Neural progenitor cell (in vitro differentiated cells): ENCODE results near the gene KLK3. TPM values are rescaled to one million over a fixed set of nuclear protein-coding genes. Genes with fewer than 3 reads are reported as not detected.

Experiments
- DNase-seq: peaks from one replicate; pipeline ENCODE4 v3.0.0-alpha.2; 2016; ENCODE audit warnings: low spot score
- H2AFZ ChIP-seq: fragments of 200-600 bp; sonication (generic); replicated peaks from 2 replicates; pipeline ENCODE4 v1.6.1; 2016; ENCODE audit warnings: antibody characterized with exemption
- H3F3A ChIP-seq: fragments of 200-600 bp; sonication (generic); 2 replicates; pipeline ENCODE4 v1.6.1; 2016; ENCODE audit warnings: antibody characterized with exemption, low read depth
- H3K27ac ChIP-seq: fragments of 200-600 bp; sonication (generic); 2 replicates; pipeline ENCODE4 v1.5.1; 2016; ENCODE audit warnings: mild to moderate bottlenecking
- H3K27me3 ChIP-seq: fragments of 200-600 bp; sonication (generic); 2 replicates; pipeline ENCODE4 v1.6.1; 2016; ENCODE audit warnings: mild to moderate bottlenecking, moderate library complexity
- H3K36me3 ChIP-seq: fragments of 200-600 bp; sonication (generic); 2 replicates; pipeline ENCODE4 v1.5.1; 2016
- H3K4me1 ChIP-seq: fragments of 200-600 bp; sonication (generic); 2 replicates; pipeline ENCODE4 v1.6.1; 2016; ENCODE audit warnings: mixed run types
- H3K4me2 ChIP-seq: fragments of 200-600 bp; sonication (generic); 2 replicates; pipeline ENCODE4 v1.6.1; 2016
- H3K4me3 ChIP-seq: fragments of 200-600 bp; sonication (generic); 2 replicates; pipeline ENCODE4 v1.5.1; 2016
- H3K79me2 ChIP-seq: fragments of 200-600 bp; sonication (generic); 2 replicates; pipeline ENCODE4 v1.6.1; 2016; ENCODE audit warnings: low read depth
- H3K9ac ChIP-seq: fragments of 200-600 bp; sonication (generic); 2 replicates; pipeline ENCODE4 v1.6.1; 2016
- H3K9me3 ChIP-seq: fragments of 200-600 bp; sonication (generic); 2 replicates; pipeline ENCODE4 v1.5.1; 2016; ENCODE audit warnings: low read depth
- H4K20me1 ChIP-seq: fragments of 200-600 bp; sonication (generic); 2 replicates; pipeline ENCODE4 v1.6.1; 2016; ENCODE audit warnings: low read depth
- H3K27ac Mint-ChIP-seq: 3 replicates; pipeline ENCODE4 v1.8.0; 2021; ENCODE audit warnings: mixed read lengths
- H3K27me3 Mint-ChIP-seq: 2 replicates; pipeline ENCODE4 v1.8.0; 2022; ENCODE audit warnings: low read depth, mild to moderate bottlenecking, inconsistent platforms, moderate library complexity, mixed read lengths; ENCODE audit not compliant: insufficient read depth
- H3K36me3 Mint-ChIP-seq: 3 replicates; pipeline ENCODE4 v1.8.0; 2021; ENCODE audit warnings: mixed read lengths
- H3K4me1 Mint-ChIP-seq: 3 replicates; pipeline ENCODE4 v1.8.0; 2021; ENCODE audit warnings: mixed read lengths
- H3K4me3 Mint-ChIP-seq: 3 replicates; pipeline ENCODE4 v1.8.0; 2021; ENCODE audit warnings: mild to moderate bottlenecking, moderate library complexity, mixed read lengths
- H3K9me3 Mint-ChIP-seq: 3 replicates; pipeline ENCODE4 v1.8.0; 2020; ENCODE audit warnings: mixed read lengths
- EZH2 ChIP-seq: fragments of 200-600 bp; sonication (generic); IDR thresholded peaks from 2 replicates; pipeline ENCODE4 v1.6.1; 2017; ENCODE audit warnings: antibody characterized with exemption, mild to moderate bottlenecking, moderate library complexity
- EZH2phosphoT487 ChIP-seq: fragments of 200-600 bp; sonication (generic); IDR thresholded peaks from 2 replicates; pipeline ENCODE4 v1.6.1; 2017; ENCODE audit warnings: antibody characterized with exemption
- total RNA-seq: library from RNA; depleted of rRNA; stranded (reverse); fragments of >200 nt; gene quantifications from 2 replicates; pipeline ENCODE4 v1.2.3, GENCODE V29; 2015; ENCODE audit warnings: low replicate concordance
- TF ChIP-seq, protein P1 (sequence below): fragments of 200-600 bp; sonication (generic); IDR thresholded peaks from 2 replicates; pipeline ENCODE4 v1.5.1; 2017; ENCODE audit warnings: antibody characterized with exemption, mild to moderate bottlenecking

KLK3 gene
- total RNA-seq, 1 donor from 2014 or later = not detected

DNA sequence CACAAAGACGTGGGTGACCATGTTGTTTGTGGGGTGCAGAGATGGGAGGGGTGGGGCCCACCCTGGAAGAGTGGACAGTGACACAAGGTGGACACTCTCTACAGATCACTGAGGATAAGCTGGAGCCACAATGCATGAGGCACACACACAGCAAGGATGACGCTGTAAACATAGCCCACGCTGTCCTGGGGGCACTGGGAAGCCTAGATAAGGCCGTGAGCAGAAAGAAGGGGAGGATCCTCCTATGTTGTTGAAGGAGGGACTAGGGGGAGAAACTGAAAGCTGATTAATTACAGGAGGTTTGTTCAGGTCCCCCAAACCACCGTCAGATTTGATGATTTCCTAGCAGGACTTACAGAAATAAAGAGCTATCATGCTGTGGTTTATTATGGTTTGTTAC, 24.1 kb downstream of the KLK3 start:
- Histone ChIP-seq H3K4me2 (no peak overlapping the region), H2AFZ (no peak overlapping the region), H4K20me1 (no peaks in the 10 kb centered on the region), H3F3A (no peaks in the 10 kb centered on the region), H3K27me3 (peaks cover 62% of the 10 kb centered on the region), H3K36me3 (no peaks in the 10 kb centered on the region), H3K27ac (no peak overlapping the region), H3K9ac (no peak overlapping the region), H3K79me2 (no peaks in the 10 kb centered on the region), H3K4me1 (no peaks in the 10 kb centered on the region), H3K9me3 (no peaks in the 10 kb centered on the region), H3K4me3 (no peak overlapping the region)
- DNase-seq = no peak
- H3K4me1 Mint-ChIP-seq = no peaks in the 10 kb centered on the region
- H3K27ac Mint-ChIP-seq = no peak overlapping the region
- TF ChIP-seq EZH2 (no peak), EZH2phosphoT487 (no peak)
- TF ChIP-seq, protein P1, sequence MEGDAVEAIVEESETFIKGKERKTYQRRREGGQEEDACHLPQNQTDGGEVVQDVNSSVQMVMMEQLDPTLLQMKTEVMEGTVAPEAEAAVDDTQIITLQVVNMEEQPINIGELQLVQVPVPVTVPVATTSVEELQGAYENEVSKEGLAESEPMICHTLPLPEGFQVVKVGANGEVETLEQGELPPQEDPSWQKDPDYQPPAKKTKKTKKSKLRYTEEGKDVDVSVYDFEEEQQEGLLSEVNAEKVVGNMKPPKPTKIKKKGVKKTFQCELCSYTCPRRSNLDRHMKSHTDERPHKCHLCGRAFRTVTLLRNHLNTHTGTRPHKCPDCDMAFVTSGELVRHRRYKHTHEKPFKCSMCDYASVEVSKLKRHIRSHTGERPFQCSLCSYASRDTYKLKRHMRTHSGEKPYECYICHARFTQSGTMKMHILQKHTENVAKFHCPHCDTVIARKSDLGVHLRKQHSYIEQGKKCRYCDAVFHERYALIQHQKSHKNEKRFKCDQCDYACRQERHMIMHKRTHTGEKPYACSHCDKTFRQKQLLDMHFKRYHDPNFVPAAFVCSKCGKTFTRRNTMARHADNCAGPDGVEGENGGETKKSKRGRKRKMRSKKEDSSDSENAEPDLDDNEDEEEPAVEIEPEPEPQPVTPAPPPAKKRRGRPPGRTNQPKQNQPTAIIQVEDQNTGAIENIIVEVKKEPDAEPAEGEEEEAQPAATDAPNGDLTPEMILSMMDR = no peak
- H3K9me3 Mint-ChIP-seq = no peaks in the 10 kb centered on the region
- peaks cover 10% of the 10 kb centered on the region for H3K27me3 Mint-ChIP-seq
- H3K4me3 Mint-ChIP-seq = no peak overlapping the region
- no peaks in the 10 kb centered on the region for H3K36me3 Mint-ChIP-seq

DNA sequence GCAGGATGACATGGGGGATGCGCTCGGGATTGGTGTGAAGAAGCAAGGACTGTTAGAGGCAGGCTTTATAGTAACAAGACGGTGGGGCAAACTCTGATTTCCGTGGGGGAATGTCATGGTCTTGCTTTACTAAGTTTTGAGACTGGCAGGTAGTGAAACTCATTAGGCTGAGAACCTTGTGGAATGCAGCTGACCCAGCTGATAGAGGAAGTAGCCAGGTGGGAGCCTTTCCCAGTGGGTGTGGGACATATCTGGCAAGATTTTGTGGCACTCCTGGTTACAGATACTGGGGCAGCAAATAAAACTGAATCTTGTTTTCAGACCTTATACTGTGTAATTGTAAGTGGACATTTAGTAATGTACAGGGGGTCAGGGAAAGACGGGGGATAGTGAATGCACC, 25.5 kb downstream of the KLK3 start:
- no peak overlapping the region for H3K4me3 ChIP-seq
- H3K4me1 ChIP-seq = no peaks in the 10 kb centered on the region
- H3K27me3 ChIP-seq = peaks cover 62% of the 10 kb centered on the region
- no peaks in the 10 kb centered on the region for H3K36me3 ChIP-seq
- no peaks in the 10 kb centered on the region for H3F3A ChIP-seq
- TF ChIP-seq EZH2 (no peak), EZH2phosphoT487 (no peak)
- TF ChIP-seq, protein P1 = no peak
- no peak overlapping the region for H3K9ac ChIP-seq
- H3K9me3 Mint-ChIP-seq = no peaks in the 10 kb centered on the region
- no peaks in the 10 kb centered on the region for H3K79me2 ChIP-seq
- H2AFZ ChIP-seq = no peak overlapping the region
- H4K20me1 ChIP-seq = no peaks in the 10 kb centered on the region
- H3K4me3 Mint-ChIP-seq = no peak overlapping the region
- H3K4me2 ChIP-seq = no peak overlapping the region
- no peaks in the 10 kb centered on the region for H3K36me3 Mint-ChIP-seq
- H3K27me3 Mint-ChIP-seq = peaks cover 10% of the 10 kb centered on the region
- no peak overlapping the region for H3K27ac Mint-ChIP-seq
- H3K27ac ChIP-seq = no peak overlapping the region
- DNase-seq = no peak
- H3K9me3 ChIP-seq = no peaks in the 10 kb centered on the region
- H3K4me1 Mint-ChIP-seq = no peaks in the 10 kb centered on the region

DNA sequence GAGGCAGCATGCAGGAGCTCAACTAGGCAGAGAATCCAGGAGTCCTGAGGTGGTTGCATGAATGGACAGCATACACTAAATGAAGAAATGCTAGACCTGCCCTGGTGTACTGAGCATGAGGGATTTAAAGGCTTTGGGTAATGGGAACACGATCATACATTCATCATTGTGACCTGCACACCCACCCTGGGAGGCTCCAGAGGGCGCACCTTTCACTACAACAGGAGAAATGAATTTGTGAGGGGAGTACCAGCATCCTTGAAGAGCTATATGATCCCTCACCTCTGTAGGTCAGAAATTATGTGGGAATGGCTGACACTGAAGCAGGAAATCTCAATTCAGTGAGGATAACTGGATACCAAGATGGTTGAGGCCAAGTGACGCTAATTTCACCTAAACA, 27.5 kb downstream of the KLK3 start:
- Histone ChIP-seq H3K79me2 (no peaks in the 10 kb centered on the region), H3F3A (no peaks in the 10 kb centered on the region), H2AFZ (no peak overlapping the region), H3K9ac (no peak overlapping the region), H3K27me3 (peaks cover 73% of the 10 kb centered on the region), H3K4me1 (no peaks in the 10 kb centered on the region), H4K20me1 (no peaks in the 10 kb centered on the region), H3K9me3 (no peaks in the 10 kb centered on the region), H3K36me3 (no peaks in the 10 kb centered on the region), H3K27ac (no peak overlapping the region), H3K4me3 (no peak overlapping the region), H3K4me2 (no peak overlapping the region)
- Mint-ChIP-seq H3K4me3 (no peak overlapping the region), H3K36me3 (no peaks in the 10 kb centered on the region), H3K27ac (no peak overlapping the region), H3K27me3 (peaks cover 14% of the 10 kb centered on the region), H3K9me3 (no peaks in the 10 kb centered on the region), H3K4me1 (no peaks in the 10 kb centered on the region)
- DNase-seq = no peak
- TF ChIP-seq, protein P1 = no peak
- no peak for TF ChIP-seq EZH2
- TF ChIP-seq EZH2phosphoT487 = no peak
